OCI-LY7 (cell line): ENCODE data around the gene LTN1. TPM values are rescaled to one million over a fixed set of nuclear protein-coding genes. Genes with fewer than 3 reads are reported as not detected.

Experiments used
- BruUV-seq: library from RNA; stranded (reverse); fragments of 400-500 nt; replicated peaks from 2 replicates; lab custom pipeline; 2021; lab: Mats Ljungman, UMichigan
- CTCF ChIA-PET: fragments of 300-600 bp; sonication (Branson Sonifier 250); formaldehyde crosslinking; loops from one replicate; lab custom pipeline; 2022; ENCODE audit warnings: antibody characterized with exemption; ENCODE audit not compliant: unreplicated experiment; lab: Charles Lee
- POLR2A ChIA-PET: fragments of 300-600 bp; sonication (Branson Sonifier 250); formaldehyde crosslinking; loops from one replicate; lab custom pipeline; 2022; ENCODE audit warnings: antibody characterized with exemption; lab: Charles Lee
- DNase-seq: peaks from one replicate; pipeline ENCODE4 v3.0.0-alpha.2; 2015; ENCODE audit warnings: low spot score
- H2AFZ ChIP-seq: fragments of 200-600 bp; sonication (generic), shearing (Covaris generic); 2 replicates; pipeline ENCODE4 v1.6.1; 2014; ENCODE audit warnings: mild to moderate bottlenecking, antibody characterized with exemption, low read length, moderate library complexity
- H3K27ac ChIP-seq: fragments of 200-600 bp; sonication (generic); 2 replicates; pipeline ENCODE4 v1.5.1; 2014; ENCODE audit warnings: mixed run types, low read depth, mild to moderate bottlenecking, moderate library complexity, low read length, inconsistent platforms; ENCODE audit not compliant: poor library complexity, severe bottlenecking
- H3K36me3 ChIP-seq: fragments of 200-600 bp; sonication (generic); 2 replicates; pipeline ENCODE4 v1.6.1; 2014; ENCODE audit warnings: mild to moderate bottlenecking, antibody characterized with exemption, low read length, moderate library complexity, mixed read lengths; ENCODE audit not compliant: insufficient read depth
- H3K4me1 ChIP-seq: fragments of 200-600 bp; sonication (generic); 2 replicates; pipeline ENCODE4 v1.5.1; 2014; ENCODE audit warnings: mild to moderate bottlenecking, low read length; ENCODE audit not compliant: insufficient read depth, poor library complexity, severe bottlenecking
- H3K4me2 ChIP-seq: fragments of 200-600 bp; sonication (generic); 2 replicates; pipeline ENCODE4 v1.6.1; 2014; ENCODE audit warnings: mild to moderate bottlenecking, low read length
- H3K4me3 ChIP-seq: fragments of 200-600 bp; sonication (generic); 2 replicates; pipeline ENCODE4 v1.5.1; 2014; ENCODE audit warnings: mild to moderate bottlenecking, low read depth, low read length; ENCODE audit not compliant: poor library complexity, severe bottlenecking
- H3K79me2 ChIP-seq: fragments of 200-600 bp; sonication (generic); 2 replicates; pipeline ENCODE4 v1.6.1; 2016; ENCODE audit warnings: low read depth, mild to moderate bottlenecking, low read length, moderate library complexity, mixed read lengths; ENCODE audit not compliant: insufficient read depth
- H3K9me2 ChIP-seq: fragments of 200-600 bp; sonication (generic); 2 replicates; pipeline ENCODE4 v1.6.1; 2016; ENCODE audit warnings: mild to moderate bottlenecking, low read length, mixed read lengths; ENCODE audit not compliant: insufficient read depth
- H3K9me3 ChIP-seq: fragments of 200-600 bp; sonication (generic); 2 replicates; pipeline ENCODE4 v1.6.1; 2014; ENCODE audit warnings: mild to moderate bottlenecking, mixed run types, low read length, mixed read lengths
- H4K20me1 ChIP-seq: fragments of 200-600 bp; sonication (generic); 2 replicates; pipeline ENCODE4 v1.6.1; 2014; ENCODE audit warnings: mild to moderate bottlenecking, antibody characterized with exemption, low read length, moderate library complexity, mixed read lengths; ENCODE audit not compliant: insufficient read depth
- CTCF ChIP-seq: fragments of 200-600 bp; sonication (generic); conservative IDR thresholded peaks from 2 replicates; pipeline ENCODE4 v1.5.1; 2014; ENCODE audit warnings: mild to moderate bottlenecking, antibody characterized with exemption, low read length, moderate library complexity, mixed read lengths
- EZH2phosphoT487 ChIP-seq: fragments of 200-600 bp; sonication (generic); IDR thresholded peaks from 2 replicates; pipeline ENCODE4 v1.6.1; 2018; ENCODE audit warnings: low read depth, borderline replicate concordance, mild to moderate bottlenecking, mixed run types, antibody characterized with exemption, low read length, moderate library complexity, mixed read lengths
- intact Hi-C: fragments of 100-400 bp; cut with micrococcal nuclease; formaldehyde crosslinking; loops from one replicate; pipeline ENCODE4 v1.10.0; 2022; ENCODE audit not compliant: unreplicated experiment
- total RNA-seq, 2 experiments: library from RNA; depleted of rRNA in 1 of 2; stranded (reverse); fragments of >200 nt in 1 of 2; shearing (Covaris generic) in 1 of 2; gene quantifications; 2 replicates each; pipeline ENCODE4 v1.2.3, GENCODE V29; 2014 to 2022

LTN1 gene
- total RNA-seq, 2 experiments from 2014 or later = 18.4 to 32.6 TPM

GRCh38 chr21:28986677-28987076 lies 6.0 kb downstream of the LTN1 start:
- H3K4me1 ChIP-seq = peaks cover 15% of the 10 kb centered on the region
- no peak overlapping the region for H3K4me2 ChIP-seq
- TF ChIP-seq CTCF = no peak
- TF ChIP-seq EZH2phosphoT487 = no peak
- H3K9me3 ChIP-seq = no peaks in the 10 kb centered on the region
- H2AFZ ChIP-seq = no peak overlapping the region
- H4K20me1 ChIP-seq = no peaks in the 10 kb centered on the region; the same call in 1 of the 2 replicates
- no peak for DNase-seq
- CTCF ChIA-PET = no interaction called here
- H3K27ac ChIP-seq = no peak overlapping the region
- no peaks in the 10 kb centered on the region for H3K9me2 ChIP-seq
- peaks cover 50% of the 10 kb centered on the region for H3K79me2 ChIP-seq
- peaks cover 49% of the 10 kb centered on the region for H3K36me3 ChIP-seq
- no peak overlapping the region for H3K4me3 ChIP-seq
- no TSS peak for BruUV-seq
- POLR2A ChIA-PET = no interaction called here
- intact Hi-C loops = no loop called here

GRCh38 chr21:28982637-28983036 lies 10.0 kb downstream of the LTN1 start:
- Histone ChIP-seq H3K36me3 (peaks cover 84% of the 10 kb centered on the region), H2AFZ (no peak overlapping the region), H3K79me2 (peaks cover 16% of the 10 kb centered on the region; the same call in 1 of the 2 replicates), H3K4me1 (no peaks in the 10 kb centered on the region), H4K20me1 (no peaks in the 10 kb centered on the region), H3K9me3 (no peaks in the 10 kb centered on the region), H3K9me2 (no peaks in the 10 kb centered on the region), H3K27ac (no peak overlapping the region), H3K4me3 (no peak overlapping the region), H3K4me2 (no peak overlapping the region)
- ChIA-PET CTCF (no interaction called here), POLR2A (no interaction called here)
- no TSS peak for BruUV-seq
- no peak for DNase-seq
- intact Hi-C loops = no loop called here
- TF ChIP-seq EZH2phosphoT487 (no peak), CTCF (no peak)

- Histone ChIP-seq H2AFZ (no peak overlapping the region), H3K9me2 (no peaks in the 10 kb centered on the region), H3K36me3 (peaks cover 90% of the 10 kb centered on the region), H3K4me2 (no peak overlapping the region), H4K20me1 (no peaks in the 10 kb centered on the region), H3K9me3 (no peaks in the 10 kb centered on the region), H3K4me3 (no peak overlapping the region), H3K79me2 (no peaks in the 10 kb centered on the region), H3K4me1 (no peaks in the 10 kb centered on the region), H3K27ac (no peak overlapping the region)
- BruUV-seq = no TSS peak
- ChIA-PET POLR2A (no interaction called here), CTCF (no interaction called here)
- TF ChIP-seq CTCF = no peak
- no peak for TF ChIP-seq EZH2phosphoT487
- intact Hi-C loops = no loop called here
- no peak for DNase-seq
Observed at GRCh38 chr21:28979092-28979491, 13.6 kb downstream of the LTN1 start.
